K562 (cell line): ENCODE results near the gene SF3A2. TPM values are rescaled to one million over a fixed set of nuclear protein-coding genes. Genes with fewer than 3 reads are reported as not detected.
A peak's percentile ranks its signal among the peaks of the same experiment; 100 is the strongest.

Source experiments
- ATAC-seq: fragments of 200-7000 bp; cut with Tn5 transposase; 3 replicates; pipeline ENCODE4 v1.9.1; 2020; ENCODE audit warnings: moderate library complexity
- BruUV-seq: library from RNA; stranded (reverse); fragments of 400-500 nt; replicated peaks from 2 replicates; lab custom pipeline; 2021; lab: Mats Ljungman, UMichigan
- CTCF ChIA-PET: fragments of 300-600 bp; formaldehyde crosslinking; extraction: SDS; loops from one replicate; lab custom pipeline; 2021; ENCODE audit warnings: low intra/inter-chr PET ratio; lab: Yijun Ruan, JAX
- POLR2A ChIA-PET: fragments of 300-600, 350-650 bp; sonication (Branson Sonifier 250); formaldehyde crosslinking; extraction: SDS; loops from one replicate; lab custom pipeline; 2021; ENCODE audit warnings: antibody characterized with exemption, inconsistent platforms; lab: Yijun Ruan, JAX
- DNase-seq, 4 experiments: peaks; one replicate each; pipeline versions ENCODE4 v3.0.0 to v3.0.0-alpha.2; 2011 to 2018; ENCODE audit warnings: low spot score in 3 of 4, mixed read lengths in 3 of 4; ENCODE audit errors: extremely low read depth in 1 of 4
- FAIRE-seq: peaks from 2 replicates; lab custom pipeline; 2011; peaks lifted over from hg19 to GRCh38; lab: Jason Lieb, UNC
- H2AFZ ChIP-seq: 2 replicates; pipeline ENCODE4 v1.6.0; 2011; ENCODE audit warnings: low read depth, low read length, control low read depth, inconsistent platforms
- H3K27ac ChIP-seq: fragments of 200-600 bp; 3 replicates; pipeline ENCODE4 v1.8.0; 2011; ENCODE audit warnings: low read depth, mild to moderate bottlenecking, control low read depth, inconsistent platforms, low read length, moderate library complexity, mixed read lengths; ENCODE audit errors: extremely low read depth
- H3K27me3 ChIP-seq, 2 experiments: fragments of 300-600 bp in 1 of 2; 2 replicates in 1 of 2; 3 replicates in 1 of 2; pipeline versions ENCODE4 v1.6.0 to v1.8.0; 2011; ENCODE audit warnings: inconsistent platforms in 2 of 2, low read length in 2 of 2, mild to moderate bottlenecking in 1 of 2, mixed read lengths in 1 of 2, moderate library complexity in 1 of 2; ENCODE audit not compliant: control insufficient read depth in 2 of 2, insufficient read depth in 2 of 2
- H3K36me3 ChIP-seq: fragments of 300-600 bp; 3 replicates; pipeline ENCODE4 v1.8.0; 2011; ENCODE audit warnings: mild to moderate bottlenecking, low read length, inconsistent platforms; ENCODE audit not compliant: control insufficient read depth, insufficient read depth
- H3K4me1 ChIP-seq, 2 experiments: fragments of 200-600 bp in 1 of 2; replicated peaks in 1 of 2; 2 replicates in 1 of 2; 3 replicates in 1 of 2; pipeline versions ENCODE4 v1.5.1 to v1.8.0; 2011; ENCODE audit warnings: inconsistent platforms in 2 of 2, low read length in 2 of 2, mild to moderate bottlenecking in 1 of 2, mixed read lengths in 1 of 2, moderate library complexity in 1 of 2; ENCODE audit not compliant: control insufficient read depth in 2 of 2, insufficient read depth in 2 of 2
- H3K4me2 ChIP-seq: 2 replicates; pipeline ENCODE4 v1.6.1; 2011; ENCODE audit warnings: low read length, control low read depth, inconsistent platforms, mixed read lengths; ENCODE audit not compliant: insufficient read depth
- H3K4me3 ChIP-seq: fragments of 200-600 bp; sonication (generic), shearing (Covaris generic); 2 replicates; pipeline ENCODE4 v1.5.1; 2016; ENCODE audit warnings: control low read depth, inconsistent platforms
- H3K79me2 ChIP-seq: fragments of 200-600 bp; 3 replicates; pipeline ENCODE4 v1.8.0; 2011; ENCODE audit warnings: low read length, inconsistent platforms; ENCODE audit not compliant: control insufficient read depth, insufficient read depth
- H3K9ac ChIP-seq, 2 experiments: 2 replicates each; pipeline versions ENCODE4 v1.6.0 to v1.6.1; 2011; ENCODE audit warnings: low read depth in 2 of 2, low read length in 2 of 2, control low read depth in 1 of 2, inconsistent platforms in 1 of 2, mild to moderate bottlenecking in 1 of 2, mixed read lengths in 1 of 2; ENCODE audit not compliant: insufficient read depth in 1 of 2
- H3K9me1 ChIP-seq: one replicate; pipeline ENCODE4 v1.6.0; 2011; ENCODE audit warnings: inconsistent platforms, mild to moderate bottlenecking, low read length, moderate library complexity; ENCODE audit not compliant: control insufficient read depth, insufficient read depth
- H3K9me3 ChIP-seq: replicated peaks from 2 replicates; pipeline ENCODE4 v1.5.1; 2011; ENCODE audit warnings: low read depth, low read length, inconsistent platforms; ENCODE audit not compliant: control insufficient read depth, insufficient read depth
- H4K20me1 ChIP-seq: replicated peaks from 2 replicates; pipeline ENCODE4 v1.6.1; 2011; ENCODE audit warnings: low read length, inconsistent platforms, mixed read lengths; ENCODE audit not compliant: control insufficient read depth, insufficient read depth
- ATF7 ChIP-seq: fragments of 450-650 bp; IDR thresholded peaks from 2 replicates; pipeline ENCODE4 v1.7.1; 2014; ENCODE audit warnings: mild to moderate bottlenecking, moderate library complexity
- JUND ChIP-seq, 2 experiments: IDR thresholded peaks; 2 replicates in 1 of 2; 3 replicates in 1 of 2; pipeline ENCODE4 v1.6.1; 2011; ENCODE audit warnings: borderline replicate concordance in 2 of 2, low read depth in 2 of 2, low read length in 2 of 2, improper control_type of control experiment in 1 of 2, missing biosample characterization in 1 of 2, missing genetic modification characterization in 1 of 2, missing genetic modification reagents in 1 of 2
- KLF6 ChIP-seq: fragments of 250-450 bp; sonication (Bioruptor Pico); IDR thresholded peaks from 2 replicates; pipeline ENCODE4 v1.4.0; 2020; ENCODE audit warnings: mild to moderate bottlenecking, moderate library complexity, borderline replicate concordance
- MIER1 ChIP-seq: fragments of 450-650 bp; IDR thresholded peaks from 2 replicates; pipeline ENCODE4 v1.6.1; 2016; ENCODE audit warnings: antibody characterized with exemption, mild to moderate bottlenecking, low read depth
- TFAM ChIP-seq: fragments of 250-450 bp; sonication (Bioruptor Pico); conservative IDR thresholded peaks from 2 replicates; pipeline ENCODE4 v1.5.0; 2021; ENCODE audit warnings: mild to moderate bottlenecking, moderate library complexity
- ZNF384 ChIP-seq: IDR thresholded peaks from 2 replicates; pipeline ENCODE4 v1.6.1; 2012; ENCODE audit warnings: low read depth, low read length, improper control_type of control experiment
- WGBS: fragments of 100-300 bp; shearing (Covaris generic); methylation state at CpG from one replicate; pipeline ENCODE4 v1.1.6; 2016; ENCODE audit warnings: low coverage, mixed read lengths; ENCODE audit not compliant: insufficient coverage; ENCODE audit errors: missing lambda C conversion rate; 5-methylcytosine and 5-hydroxymethylcytosine counted together
- in situ Hi-C: fragments of 300-500 bp; cut with MboI; formaldehyde crosslinking; loops from 4 replicates; pipeline ENCODE4 v1.15.0; 2018; ENCODE audit warnings: inconsistent platforms, mixed read lengths
- intact Hi-C: fragments of 100-400 bp; cut with micrococcal nuclease; formaldehyde crosslinking; loops from 2 replicates; pipeline ENCODE4 v1.14.2; 2022
- polyA plus RNA-seq, 8 experiments: library from polyadenylated mRNA; depleted of rRNA in 4 of 8; stranded (reverse) in 5 of 8; unstranded in 3 of 8; fragments of >200 nt; fragmentation: Nextera tagmentation in 2 of 8; fragmentation: Illumina TruSeq in 1 of 8; extraction: Ambion mirVana in 2 of 8; extraction: Trizol in 1 of 8; gene quantifications; 2 replicates each; pipeline versions ENCODE4 v1.2.1 to v1.2.3, GENCODE V29; 2011 to 2014; ENCODE audit warnings: inconsistent platforms in 1 of 8, missing spikeins in 1 of 8
- total RNA-seq, 7 experiments: library from RNA; depleted of rRNA in 6 of 7; stranded (reverse); fragments of >200 nt in 6 of 7; fragmentation: Illumina TruSeq in 2 of 7; extraction: Trizol in 2 of 7; gene quantifications; 2 replicates each; pipeline versions ENCODE4 v1.2.1 to v1.2.3, GENCODE V29; 2011 to 2021; ENCODE audit warnings: low replicate concordance in 1 of 7
- TF ChIP-seq, protein P1 (sequence below): fragments of 250-450 bp; sonication (Bioruptor Pico); IDR thresholded peaks from 2 replicates; pipeline ENCODE4 v1.6.1; 2021; ENCODE audit warnings: mild to moderate bottlenecking

The SF3A2 gene
- total and polyA plus RNA-seq, 9 of the 15 experiments (the other 6 are each of a cell fraction or from before 2014, with no cell fraction given) = 0.17 to 194 (median 22.8) TPM

DNA sequence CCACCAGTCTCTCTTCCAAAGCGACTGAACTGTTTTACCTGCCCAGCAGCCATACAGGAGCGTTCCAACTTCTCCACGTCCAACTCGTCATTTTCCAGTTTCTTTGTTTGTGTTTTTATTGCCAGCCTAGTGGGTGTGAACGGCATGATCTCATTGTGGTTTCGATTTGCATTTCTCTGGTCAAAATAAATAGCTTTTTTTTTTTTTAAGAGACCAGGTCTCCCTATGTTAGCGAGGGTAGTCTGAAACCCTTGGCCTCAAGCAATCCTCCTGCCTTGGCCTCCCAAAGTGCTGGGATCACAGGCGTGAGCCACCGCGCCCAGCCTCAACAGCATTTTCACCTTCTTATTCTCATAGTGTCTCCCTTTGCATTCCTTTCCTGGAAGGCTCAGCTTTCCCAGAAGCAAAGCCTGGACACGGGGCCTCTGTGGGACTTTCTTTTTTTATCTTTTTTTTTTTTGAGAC is 23.7 kb downstream of the SF3A2 start:
- TF ChIP-seq TFAM (CRISPR knock-in tag) (no peak), KLF6 (CRISPR knock-in tag) (no peak), ATF7 (peak; percentile 46; the same call in 1 of the 2 replicates), MIER1 (no peak), JUND (IDR thresholded peaks at IDR 0.05; ENCODE audit: borderline replicate concordance, low read depth, low read length) (peak; percentile 32; the same call in 1 of the 2 replicates), JUND (tag; IDR thresholded peaks at IDR 0.05; ENCODE audit: borderline replicate concordance, low read depth, low read length) (peak; percentile 32; the same call in 1 of the 3 replicates), ZNF384 (peak; percentile 53; the same call in 1 of the 2 replicates)
- TF ChIP-seq, protein P1, sequence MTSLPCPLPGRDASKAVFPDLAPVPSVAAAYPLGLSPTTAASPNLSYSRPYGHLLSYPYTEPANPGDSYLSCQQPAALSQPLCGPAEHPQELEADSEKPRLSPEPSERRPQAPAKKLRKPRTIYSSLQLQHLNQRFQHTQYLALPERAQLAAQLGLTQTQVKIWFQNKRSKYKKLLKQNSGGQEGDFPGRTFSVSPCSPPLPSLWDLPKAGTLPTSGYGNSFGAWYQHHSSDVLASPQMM = no peak
- TF ChIP-seq, all 486 proteins: peak for 3
- in situ Hi-C loops (no loop called here), intact Hi-C loops (loop anchor here (10.0 kb wide), 1 partner anchor 96 kb away; the partner anchor contains the start of gene DOT1L)
- H3K4me1 ChIP-seq = peaks cover 14 to 51% of the 10 kb centered on the region in 2 experiments; a peak in 4 of 5 replicates
- BruUV-seq = no TSS peak
- no peaks in the 10 kb centered on the region for H3K27me3 ChIP-seq
- POLR2A ChIA-PET = interaction anchor here (0.6 to 6.7 kb wide), 4 partner anchors 9 to 282 kb away, joined by 3 to 52 read pairs (median 20); partner anchors contain the start of gene AMH
- H3K36me3 ChIP-seq = no peaks in the 10 kb centered on the region
- H3K79me2 ChIP-seq = no peaks in the 10 kb centered on the region
- no peaks in the 10 kb centered on the region for H3K9me1 ChIP-seq
- no peak overlapping the region; the same call in 1 of the 2 replicates for H3K4me2 ChIP-seq
- H3K4me3 ChIP-seq = no peak overlapping the region
- DNase-seq (no peak), ATAC-seq (no peak), FAIRE-seq (no peak)
- H3K27ac ChIP-seq = 0 out of 3 replicates have a peak overlapping the region, but pooled peaks have one; percentile 38
- H3K9ac ChIP-seq = no peak overlapping the region; a peak in 1 of 4 replicates
- peak overlapping the region; percentile 78; the same call in 1 of the 2 replicates for H2AFZ ChIP-seq
- WGBS = 53% methylated on average over 11 of the region's 11 CpGs
- CTCF ChIA-PET = no interaction called here
- no peaks in the 10 kb centered on the region for H3K9me3 ChIP-seq
- H4K20me1 ChIP-seq = no peaks in the 10 kb centered on the region
